ENCODE results near the gene NOS1AP.
"Not testable (repeated sequence)": the region's sequence is repeated elsewhere in the genome, so short reads cannot be mapped to it uniquely, and the experiment has no call there.

NOS1AP gene

DNA sequence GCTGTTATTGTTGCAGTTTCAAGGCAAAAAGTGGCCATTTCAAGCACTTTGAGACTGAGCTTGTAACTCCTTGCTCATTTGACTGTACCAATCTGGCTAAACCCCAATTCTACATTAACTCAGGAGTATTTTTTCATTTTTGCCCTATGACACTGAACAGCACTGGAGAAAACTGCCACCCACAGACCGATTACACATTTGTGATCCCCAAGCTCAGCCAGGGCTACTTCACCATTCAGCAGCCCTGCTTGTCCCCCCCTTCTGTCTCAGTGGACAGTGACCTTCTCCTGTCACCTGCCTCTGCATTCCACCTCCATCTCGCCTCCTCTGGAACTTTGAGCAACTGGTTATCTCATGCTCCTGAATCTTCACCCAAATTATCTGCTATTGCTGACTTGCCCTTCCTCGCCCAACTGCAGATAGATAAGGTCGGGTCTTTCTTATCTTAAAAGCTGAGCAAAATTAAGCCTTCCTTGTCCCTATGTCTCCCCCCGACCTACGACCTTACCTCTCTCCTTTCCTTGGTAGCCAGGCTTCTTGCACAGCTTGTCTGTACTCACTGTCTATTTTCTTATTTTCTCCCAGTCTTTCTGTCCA is 281.9 kb downstream of the NOS1AP start:
- TF ChIP-seq, protein P1, sequence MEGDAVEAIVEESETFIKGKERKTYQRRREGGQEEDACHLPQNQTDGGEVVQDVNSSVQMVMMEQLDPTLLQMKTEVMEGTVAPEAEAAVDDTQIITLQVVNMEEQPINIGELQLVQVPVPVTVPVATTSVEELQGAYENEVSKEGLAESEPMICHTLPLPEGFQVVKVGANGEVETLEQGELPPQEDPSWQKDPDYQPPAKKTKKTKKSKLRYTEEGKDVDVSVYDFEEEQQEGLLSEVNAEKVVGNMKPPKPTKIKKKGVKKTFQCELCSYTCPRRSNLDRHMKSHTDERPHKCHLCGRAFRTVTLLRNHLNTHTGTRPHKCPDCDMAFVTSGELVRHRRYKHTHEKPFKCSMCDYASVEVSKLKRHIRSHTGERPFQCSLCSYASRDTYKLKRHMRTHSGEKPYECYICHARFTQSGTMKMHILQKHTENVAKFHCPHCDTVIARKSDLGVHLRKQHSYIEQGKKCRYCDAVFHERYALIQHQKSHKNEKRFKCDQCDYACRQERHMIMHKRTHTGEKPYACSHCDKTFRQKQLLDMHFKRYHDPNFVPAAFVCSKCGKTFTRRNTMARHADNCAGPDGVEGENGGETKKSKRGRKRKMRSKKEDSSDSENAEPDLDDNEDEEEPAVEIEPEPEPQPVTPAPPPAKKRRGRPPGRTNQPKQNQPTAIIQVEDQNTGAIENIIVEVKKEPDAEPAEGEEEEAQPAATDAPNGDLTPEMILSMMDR (IDR thresholded peaks at IDR 0.05; ENCODE audit: insufficient read depth, low read length, poor library complexity, severe bottlenecking), result no peak
- no peaks in the 10 kb centered on the region for H3K27me3 ChIP-seq (replicated peaks; ENCODE audit: control insufficient read depth, insufficient read depth, low read length)
- DNase-seq (ENCODE audit: extremely low read depth, insufficient read length), result no peak
- no peak overlapping the region for H3K4me3 ChIP-seq (replicated peaks; ENCODE audit: low read depth, low read length)
- H3K36me3 ChIP-seq (ENCODE audit: control insufficient read depth, insufficient read depth, low read length), result no peaks in the 10 kb centered on the region

DNA sequence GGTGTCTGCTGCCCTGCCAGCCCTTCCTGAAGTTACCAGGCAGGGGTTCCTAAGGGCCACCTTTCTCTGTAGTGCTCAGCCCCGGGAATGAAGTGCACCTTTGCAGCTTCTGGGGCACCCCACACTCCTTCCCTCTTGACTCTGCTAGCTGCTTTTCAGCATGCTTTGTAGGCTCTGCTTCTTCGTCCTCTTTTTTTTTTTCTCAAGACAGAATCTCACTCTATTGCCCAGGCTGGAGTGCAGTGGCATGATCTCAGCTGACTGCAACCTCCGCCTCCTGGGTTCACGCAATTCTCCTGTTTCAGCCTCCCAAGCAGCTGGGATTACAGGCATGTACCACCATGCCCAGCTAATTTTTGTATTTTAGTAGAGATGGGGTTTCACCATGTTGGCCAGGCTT is 282.4 kb downstream of the NOS1AP start:
- H3K27me3 ChIP-seq (replicated peaks; ENCODE audit: control insufficient read depth, insufficient read depth, low read length); H3K36me3 ChIP-seq (ENCODE audit: control insufficient read depth, insufficient read depth, low read length); DNase-seq (ENCODE audit: extremely low read depth, insufficient read length); H3K4me3 ChIP-seq (replicated peaks; ENCODE audit: low read depth, low read length): not testable (repeated sequence)

DNA sequence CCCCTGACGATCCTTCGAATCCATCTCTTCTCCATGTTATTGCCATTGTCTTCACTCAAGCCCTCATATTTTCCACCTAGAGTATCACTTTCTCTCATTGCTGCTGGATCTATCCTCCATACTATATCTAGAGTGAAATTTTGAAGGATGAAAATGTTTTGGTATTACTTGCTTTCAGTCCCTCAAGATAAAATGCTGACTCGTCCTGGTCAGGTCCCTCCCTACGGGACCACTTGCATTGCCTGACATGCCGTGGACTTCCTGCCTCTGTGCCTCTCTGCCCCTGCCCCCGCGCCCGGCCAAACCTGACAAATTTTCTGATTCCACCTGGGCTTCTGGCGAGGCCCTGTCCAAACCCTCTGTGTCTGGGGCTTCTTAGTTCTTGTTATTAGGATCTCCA is 283.6 kb downstream of the NOS1AP start:
- H3K4me3 ChIP-seq (replicated peaks; ENCODE audit: low read depth, low read length), result no peak overlapping the region
- H3K27me3 ChIP-seq (replicated peaks; ENCODE audit: control insufficient read depth, insufficient read depth, low read length), result peaks cover 3% of the 10 kb centered on the region
- TF ChIP-seq, protein P1 (IDR thresholded peaks at IDR 0.05; ENCODE audit: insufficient read depth, low read length, poor library complexity, severe bottlenecking), result no peak
- no peaks in the 10 kb centered on the region for H3K36me3 ChIP-seq (ENCODE audit: control insufficient read depth, insufficient read depth, low read length)
- DNase-seq (ENCODE audit: extremely low read depth, insufficient read length), result no peak

DNA sequence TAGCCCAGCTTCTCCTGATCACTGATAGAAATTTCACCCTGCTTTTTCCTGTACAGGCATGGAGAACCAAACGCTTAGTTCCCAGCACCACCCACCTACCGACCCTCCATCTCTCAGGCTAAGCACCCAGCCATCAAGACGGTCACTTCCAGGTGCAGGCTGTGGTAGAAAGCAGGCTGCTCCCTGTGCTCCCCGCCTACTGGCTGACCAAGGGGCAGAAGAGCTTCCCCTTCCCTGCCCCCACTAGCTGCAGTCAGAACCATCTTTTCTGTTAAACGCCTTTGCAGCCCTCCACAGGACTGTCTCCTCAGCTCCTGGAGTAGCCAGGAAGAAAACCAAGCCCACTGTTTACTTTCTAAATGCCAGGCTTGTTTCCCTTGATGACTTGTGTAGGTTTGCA is 284.2 kb downstream of the NOS1AP start:
- H3K36me3 ChIP-seq (ENCODE audit: control insufficient read depth, insufficient read depth, low read length), result no peaks in the 10 kb centered on the region
- H3K27me3 ChIP-seq (replicated peaks; ENCODE audit: control insufficient read depth, insufficient read depth, low read length), result peaks cover 3% of the 10 kb centered on the region
- DNase-seq (ENCODE audit: extremely low read depth, insufficient read length), result no peak
- H3K4me3 ChIP-seq (replicated peaks; ENCODE audit: low read depth, low read length), result no peak overlapping the region
- TF ChIP-seq, protein P1 (IDR thresholded peaks at IDR 0.05; ENCODE audit: insufficient read depth, low read length, poor library complexity, severe bottlenecking), result no peak

DNA sequence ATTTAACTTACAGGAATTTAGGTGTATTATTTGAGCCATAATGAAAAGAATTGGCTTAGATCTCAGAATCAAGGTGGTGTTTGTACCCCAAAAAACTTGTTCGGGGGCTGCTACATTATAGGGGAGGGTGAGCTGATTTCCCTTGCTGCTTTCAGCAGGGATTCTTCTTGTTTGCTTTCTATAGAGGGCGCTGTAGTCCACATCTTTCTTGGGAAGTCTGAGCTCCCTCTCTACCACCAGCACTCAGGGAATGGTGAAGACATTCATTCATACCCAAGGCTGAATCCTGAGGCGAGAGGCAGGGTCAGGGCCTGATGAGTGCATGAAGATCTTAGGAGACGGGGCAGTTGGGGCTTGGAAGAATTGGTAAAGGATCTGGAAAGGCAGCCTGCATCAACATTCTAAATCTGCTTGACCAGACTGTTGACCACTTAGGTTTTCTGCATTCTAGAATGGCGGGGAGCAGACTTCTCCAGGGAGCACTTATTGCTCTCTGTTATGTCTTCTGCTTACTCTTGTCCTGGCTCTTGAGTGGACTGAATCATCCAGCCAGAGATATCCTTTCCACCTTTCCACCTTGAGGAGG is 288.3 kb downstream of the NOS1AP start:
- Histone ChIP-seq H3K4me3 (replicated peaks; ENCODE audit: low read depth, low read length) (no peak overlapping the region), H3K27me3 (replicated peaks; ENCODE audit: control insufficient read depth, insufficient read depth, low read length) (peaks cover 3% of the 10 kb centered on the region), H3K36me3 (ENCODE audit: control insufficient read depth, insufficient read depth, low read length) (no peaks in the 10 kb centered on the region)
- no peak for DNase-seq (ENCODE audit: extremely low read depth, insufficient read length)
- TF ChIP-seq, protein P1 (IDR thresholded peaks at IDR 0.05; ENCODE audit: insufficient read depth, low read length, poor library complexity, severe bottlenecking), result peak; percentile 55

DNA sequence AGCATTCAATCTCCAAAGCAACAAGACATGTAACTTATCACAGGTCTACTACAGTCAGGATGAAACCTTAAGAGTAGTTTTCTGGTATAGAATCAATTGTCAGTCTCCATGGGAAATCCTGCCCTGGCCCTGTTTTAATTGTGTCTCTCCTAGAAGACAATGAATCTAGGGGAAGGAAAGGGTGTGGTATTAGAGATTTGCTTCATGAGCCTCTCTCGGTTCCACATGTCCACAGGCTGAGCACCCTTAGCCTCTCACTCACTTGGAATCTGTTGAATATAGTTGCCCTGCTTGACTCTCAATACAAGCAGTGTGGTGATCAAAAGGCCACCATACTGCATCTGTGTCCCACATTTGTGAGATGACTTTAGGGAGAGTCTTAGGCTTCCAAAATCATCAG is 289.4 kb downstream of the NOS1AP start:
- TF ChIP-seq, protein P1 (IDR thresholded peaks at IDR 0.05; ENCODE audit: insufficient read depth, low read length, poor library complexity, severe bottlenecking), result no peak
- H3K27me3 ChIP-seq (replicated peaks; ENCODE audit: control insufficient read depth, insufficient read depth, low read length), result peaks cover 3% of the 10 kb centered on the region
- DNase-seq (ENCODE audit: extremely low read depth, insufficient read length), result no peak
- H3K36me3 ChIP-seq (ENCODE audit: control insufficient read depth, insufficient read depth, low read length), result no peaks in the 10 kb centered on the region
- H3K4me3 ChIP-seq (replicated peaks; ENCODE audit: low read depth, low read length), result no peak overlapping the region
